HAP-1 (cell line): ENCODE measurements around the gene ZNF524.
"Not testable (repeated sequence)": the region's sequence is repeated elsewhere in the genome, so short reads cannot be mapped to it uniquely, and the experiment has no call there.

ENCODE experiments used
- DNase-seq, 2 experiments: peaks; one replicate each; pipeline ENCODE4 v3.0.0-alpha.2; 2016 to 2020; ENCODE audit warnings: low spot score in 2 of 2
- H3K27me3 ChIP-seq: fragments of 250-450 bp; sonication (Bioruptor Pico); 2 replicates; pipeline ENCODE4 v1.5.1; 2020; ENCODE audit warnings: low read depth, mild to moderate bottlenecking, moderate library complexity
- H3K36me3 ChIP-seq: fragments of 250-450 bp; sonication (Bioruptor Pico); replicated peaks from 2 replicates; pipeline ENCODE4 v1.5.1; 2020; ENCODE audit warnings: mild to moderate bottlenecking
- H3K4me1 ChIP-seq: fragments of 250-450 bp; sonication (Bioruptor Pico); 2 replicates; pipeline ENCODE4 v1.5.1; 2020; ENCODE audit warnings: mild to moderate bottlenecking
- H3K4me3 ChIP-seq: fragments of 250-450 bp; sonication (Bioruptor Pico); 2 replicates; pipeline ENCODE4 v1.5.1; 2020; ENCODE audit warnings: mild to moderate bottlenecking, moderate library complexity
- H3K9me3 ChIP-seq: fragments of 250-450 bp; sonication (Bioruptor Pico); 2 replicates; pipeline ENCODE4 v1.5.1; 2020; ENCODE audit warnings: mild to moderate bottlenecking, moderate library complexity
- in situ Hi-C: fragments of 300-500 bp; cut with MboI; formaldehyde crosslinking; loops from 3 replicates; pipeline ENCODE4 v1.14.3; 2020; ENCODE audit warnings: low sequenced_read_pairs, inconsistent platforms, mixed read lengths

ZNF524 gene

GRCh38 chr19:55576746-55577145 is 23.3 kb upstream of the ZNF524 start:
- in situ Hi-C loops: no loop called here
- Histone ChIP-seq H3K4me1 (no peaks in the 10 kb centered on the region), H3K36me3 (peaks cover 5% of the 10 kb centered on the region), H3K27me3 (no peaks in the 10 kb centered on the region), H3K9me3 (no peaks in the 10 kb centered on the region), H3K4me3 (no peak overlapping the region)
- DNase-seq: no peak

DNA sequence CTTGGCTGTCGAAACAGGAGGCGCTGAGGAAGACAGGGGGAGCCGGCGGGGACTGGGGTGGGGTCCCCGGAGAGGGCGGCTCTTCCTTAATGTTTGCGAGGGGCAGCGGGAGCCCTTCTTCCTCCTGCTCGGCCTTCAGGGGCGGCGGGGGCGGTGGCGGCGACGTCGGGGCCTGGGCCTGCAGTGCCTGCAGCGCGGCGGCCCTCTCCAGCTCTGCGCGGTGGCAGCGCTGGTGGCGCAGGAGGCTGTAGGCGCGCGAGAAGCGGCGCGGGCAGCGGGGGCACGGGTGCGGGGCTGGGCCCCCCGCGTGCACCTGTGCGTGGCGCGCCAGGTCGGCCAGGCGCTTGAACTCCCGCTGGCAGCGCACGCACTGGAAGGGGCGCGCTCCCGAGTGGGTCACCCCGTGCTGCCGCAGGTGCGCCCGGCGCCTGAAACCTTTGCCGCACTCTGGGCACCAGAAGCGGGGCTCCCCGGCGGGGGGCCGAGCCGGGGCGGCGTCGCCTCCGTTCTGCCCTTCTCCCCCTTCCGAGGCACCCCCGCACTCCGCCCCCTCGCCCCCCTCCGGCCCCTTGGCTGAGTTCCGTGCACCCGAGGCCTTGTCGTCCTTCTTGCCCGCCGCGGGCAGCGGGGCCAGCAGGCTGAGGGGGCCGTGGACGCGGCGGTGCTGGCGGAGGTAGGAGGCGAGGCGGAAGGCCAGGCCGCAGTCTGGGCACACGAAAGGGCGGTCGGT is 21.9 kb upstream of the ZNF524 start:
- Histone ChIP-seq H3K36me3 (peaks cover 5% of the 10 kb centered on the region), H3K27me3 (no peaks in the 10 kb centered on the region), H3K9me3 (no peaks in the 10 kb centered on the region), H3K4me1 (no peaks in the 10 kb centered on the region), H3K4me3 (no peak overlapping the region)
- DNase-seq: no peak
- in situ Hi-C loops: no loop called here

GRCh38 chr19:55578761-55579747 is 21.0 kb upstream of the ZNF524 start:
- in situ Hi-C loops: no loop called here
- Histone ChIP-seq H3K4me1 (no peaks in the 10 kb centered on the region), H3K27me3 (no peaks in the 10 kb centered on the region)

DNA sequence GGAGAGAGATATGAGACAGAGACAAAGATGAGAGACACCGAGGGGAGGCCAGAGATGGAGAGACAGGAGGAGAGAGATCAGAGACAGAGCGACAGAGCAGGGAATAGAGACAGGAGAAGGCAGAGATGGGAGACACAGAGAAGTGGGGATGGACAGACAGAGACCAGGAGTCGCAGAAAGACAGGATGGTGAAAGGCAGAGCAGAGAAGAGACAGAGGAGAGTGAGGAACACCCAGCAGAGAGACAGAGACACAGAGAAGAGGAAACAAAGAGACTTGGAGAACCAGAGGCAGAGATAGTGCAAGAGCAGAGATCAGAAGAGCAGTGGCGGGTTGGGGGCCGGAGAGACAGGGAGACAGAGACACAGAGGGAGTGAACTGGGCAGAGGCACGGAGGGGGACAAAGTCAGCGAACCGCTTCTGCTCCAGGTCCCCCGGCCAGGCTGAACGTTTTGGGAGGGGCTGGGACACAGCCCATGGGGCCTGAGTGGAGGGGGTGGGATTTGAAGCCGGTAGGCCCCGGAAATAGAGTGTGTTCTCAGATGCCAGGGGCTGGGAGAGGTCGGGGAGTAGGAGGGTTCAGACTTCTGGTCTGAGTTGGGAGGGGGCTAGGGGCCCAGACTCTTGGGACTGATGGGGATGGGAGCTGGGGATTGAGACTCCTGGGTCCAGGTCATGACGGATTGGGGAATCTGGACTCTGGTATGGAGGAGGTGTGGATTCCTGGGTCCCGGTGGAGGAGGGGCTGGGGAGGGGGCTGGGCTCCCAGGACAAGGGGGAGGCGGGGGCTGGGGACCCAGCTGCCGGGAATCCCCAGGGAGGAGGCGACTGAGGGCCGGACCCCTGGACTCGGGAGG is 20.1 kb upstream of the ZNF524 start:
- Histone ChIP-seq H3K4me3 (peak overlapping the region; percentile 82), H3K4me1 (no peaks in the 10 kb centered on the region), H3K27me3 (no peaks in the 10 kb centered on the region), H3K9me3 (no peaks in the 10 kb centered on the region), H3K36me3 (peaks cover 5% of the 10 kb centered on the region)
- DNase-seq: peak; percentile 35 to 54
- in situ Hi-C loops: no loop called here

More at GRCh38 chr19:55578761-55579747, 21.0 kb upstream of the ZNF524 start:
- H3K9me3 ChIP-seq: no peaks in the 10 kb centered on the region
- peak overlapping the region; percentile 82 for H3K4me3 ChIP-seq
- H3K36me3 ChIP-seq: peaks cover 5% of the 10 kb centered on the region
- no peak for DNase-seq

GRCh38 chr19:55580628-55581144 is 19.4 kb upstream of the ZNF524 start, which contains the start of gene ZNF579:
Gene ZNF579, minus strand, starts transcription at chr19:55580848. Its CDS starts 1,209 bp downstream, at chr19:55579639.
- in situ Hi-C loops: no loop called here
- DNase-seq: peak; percentile 77 to 95
- peak within 1 kb of the TSS; percentile 82 for H3K4me3 ChIP-seq
- no peaks in the 10 kb centered on the region for H3K27me3 ChIP-seq
- peaks cover 5% of the 10 kb centered on the region for H3K36me3 ChIP-seq
- H3K9me3 ChIP-seq: 0 out of 2 replicates have a peak, but pooled peaks cover 3% of the 10 kb centered on the region
- H3K4me1 ChIP-seq: peaks cover 4% of the 10 kb centered on the region

- in situ Hi-C loops: no loop called here
- peak in 1 of 2 experiments; percentile 55 for DNase-seq
- Histone ChIP-seq H3K9me3 (0 out of 2 replicates have a peak, but pooled peaks cover 3% of the 10 kb centered on the region), H3K4me1 (peaks cover 9% of the 10 kb centered on the region), H3K4me3 (peak overlapping the region; percentile 82), H3K27me3 (no peaks in the 10 kb centered on the region), H3K36me3 (peaks cover 5% of the 10 kb centered on the region)
Observed at GRCh38 chr19:55581145-55581822, 18.8 kb upstream of the ZNF524 start.

DNA sequence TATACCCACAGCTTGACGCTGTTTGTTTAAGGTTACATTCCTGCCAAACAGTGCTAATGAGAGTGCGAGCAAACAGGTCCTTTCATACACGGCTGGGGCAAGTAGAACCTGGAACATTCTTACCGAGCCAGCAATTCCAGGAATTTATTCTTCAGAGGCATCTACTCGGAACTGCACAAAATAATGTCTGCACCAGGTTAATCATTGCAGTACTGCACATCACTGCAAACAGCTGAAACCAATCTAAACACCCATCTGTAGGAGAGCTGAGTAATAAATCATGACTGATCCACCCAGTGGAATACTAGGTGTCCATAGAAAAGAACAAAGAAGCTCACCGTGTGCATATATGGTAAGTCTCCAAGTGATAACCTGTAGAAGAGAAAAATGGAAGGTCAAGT is 18.3 kb upstream of the ZNF524 start:
- H3K4me1 ChIP-seq: peaks cover 14% of the 10 kb centered on the region
- H3K9me3 ChIP-seq: 0 out of 2 replicates have a peak, but pooled peaks cover 3% of the 10 kb centered on the region
- H3K36me3 ChIP-seq: peaks cover 4% of the 10 kb centered on the region
- no peak for DNase-seq
- in situ Hi-C loops: no loop called here
- H3K4me3 ChIP-seq: no peak overlapping the region
- no peaks in the 10 kb centered on the region for H3K27me3 ChIP-seq

GRCh38 chr19:55582284-55582683 is 17.8 kb upstream of the ZNF524 start:
- DNase-seq, H3K4me3 ChIP-seq, H3K27me3 ChIP-seq, H3K36me3 ChIP-seq, in situ Hi-C loops, H3K9me3 ChIP-seq: not testable (repeated sequence)
- H3K4me1 ChIP-seq: peaks cover 17% of the 10 kb centered on the region

DNA sequence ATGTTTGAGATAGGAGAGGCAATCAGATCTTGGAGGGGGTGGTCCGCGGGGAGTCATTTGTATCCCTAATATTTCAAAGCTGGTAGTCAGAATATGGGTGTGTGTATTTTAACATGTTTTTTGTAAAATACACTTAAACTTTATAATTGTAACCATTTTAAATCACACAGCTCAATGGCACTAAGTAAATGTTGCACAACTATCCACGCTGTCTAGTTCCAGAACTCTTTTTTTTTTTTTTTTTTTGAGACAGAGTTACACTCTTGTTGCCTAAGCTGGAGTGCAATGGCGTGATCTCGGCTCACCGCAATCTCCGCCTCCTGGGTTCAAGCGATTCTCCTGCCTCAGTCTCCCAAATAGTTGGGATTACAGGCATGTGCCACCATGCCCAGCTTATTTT is 16.2 kb upstream of the ZNF524 start:
- H3K27me3 ChIP-seq, H3K36me3 ChIP-seq, H3K9me3 ChIP-seq, in situ Hi-C loops, H3K4me3 ChIP-seq, DNase-seq: not testable (repeated sequence)
- peaks cover 21% of the 10 kb centered on the region for H3K4me1 ChIP-seq

DNA sequence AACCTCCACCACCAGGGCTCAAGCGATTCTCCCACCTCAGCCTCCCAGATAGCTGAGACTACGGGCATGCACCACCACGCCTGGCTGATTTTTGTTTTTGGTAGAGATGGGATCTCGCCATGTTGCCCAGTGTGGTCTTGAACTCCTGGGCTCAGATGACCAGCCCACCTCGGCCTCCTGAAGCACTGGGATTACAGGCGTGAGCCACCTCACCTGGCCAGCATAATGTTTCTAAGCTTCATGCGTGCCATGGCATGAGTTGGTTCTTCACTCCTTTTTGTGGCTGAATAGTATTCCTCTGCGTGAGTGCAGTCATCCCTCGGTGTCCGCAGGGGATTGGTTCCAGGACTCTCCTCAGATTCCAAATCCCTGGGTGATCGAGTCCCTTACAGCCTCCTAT is 15.2 kb upstream of the ZNF524 start:
- H3K4me3 ChIP-seq: no peak overlapping the region
- H3K27me3 ChIP-seq: no peaks in the 10 kb centered on the region
- in situ Hi-C loops: no loop called here

DNA sequence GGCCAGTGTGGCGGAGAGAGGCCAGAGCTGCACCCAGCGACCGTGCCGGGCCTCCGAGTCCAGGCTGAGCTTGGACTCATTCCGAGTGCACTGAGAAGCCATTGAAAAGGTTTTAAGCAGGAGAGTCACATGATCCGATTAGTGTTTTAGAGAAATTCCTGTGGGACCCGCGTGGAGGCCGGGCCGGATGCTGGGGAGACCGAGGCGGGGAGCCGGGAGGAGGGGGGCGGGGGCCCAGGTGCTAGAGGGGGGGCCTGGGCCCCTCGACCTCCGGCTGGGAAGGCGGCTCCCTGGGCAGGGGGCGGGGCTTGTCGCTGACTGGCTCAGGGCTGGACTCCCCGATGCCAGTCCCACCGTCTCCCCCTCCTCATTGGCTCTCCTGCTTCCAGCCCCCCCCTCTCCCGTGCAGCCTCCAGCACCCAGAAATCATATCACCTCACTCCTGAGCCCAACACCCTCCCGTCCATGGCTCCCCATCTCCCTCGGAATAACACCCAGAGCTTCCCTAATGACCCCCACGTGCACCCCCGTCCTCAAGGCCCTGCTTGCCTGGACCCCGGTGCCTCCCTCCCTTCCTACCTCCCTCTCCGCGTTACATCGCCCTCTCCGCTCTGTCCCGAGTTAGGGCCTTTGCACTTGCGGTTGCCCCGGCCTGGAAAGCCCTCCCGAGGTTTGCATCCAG is 14.3 kb upstream of the ZNF524 start:
- in situ Hi-C loops: no loop called here
- no peaks in the 10 kb centered on the region for H3K27me3 ChIP-seq
- H3K36me3 ChIP-seq: no peaks in the 10 kb centered on the region
- H3K4me3 ChIP-seq: peak overlapping the region; percentile 9; the same call in 1 of the 2 replicates
- peaks cover 21% of the 10 kb centered on the region for H3K4me1 ChIP-seq
- DNase-seq: peak; percentile 38 to 90
- 0 out of 2 replicates have a peak, but pooled peaks cover 3% of the 10 kb centered on the region for H3K9me3 ChIP-seq

More for the DNA sequence above, 15.2 kb upstream of the ZNF524 start:
- peaks cover 21% of the 10 kb centered on the region for H3K4me1 ChIP-seq
- 0 out of 2 replicates have a peak, but pooled peaks cover 3% of the 10 kb centered on the region for H3K9me3 ChIP-seq
- DNase-seq: no peak
- H3K36me3 ChIP-seq: no peaks in the 10 kb centered on the region
